Effector CD8-positive, alpha-beta T cell (primary cell): ENCODE data around the gene USP5.
A peak's percentile ranks its signal among the peaks of the same experiment; 100 is the strongest.
"Not testable (repeated sequence)": the region's sequence is repeated elsewhere in the genome, so short reads cannot be mapped to it uniquely, and the experiment has no call there.

Experiments used
- DNase-seq: peaks from one replicate; lab custom pipeline; 2025; lab: John Stamatoyannopoulos, UW

USP5 gene

DNA sequence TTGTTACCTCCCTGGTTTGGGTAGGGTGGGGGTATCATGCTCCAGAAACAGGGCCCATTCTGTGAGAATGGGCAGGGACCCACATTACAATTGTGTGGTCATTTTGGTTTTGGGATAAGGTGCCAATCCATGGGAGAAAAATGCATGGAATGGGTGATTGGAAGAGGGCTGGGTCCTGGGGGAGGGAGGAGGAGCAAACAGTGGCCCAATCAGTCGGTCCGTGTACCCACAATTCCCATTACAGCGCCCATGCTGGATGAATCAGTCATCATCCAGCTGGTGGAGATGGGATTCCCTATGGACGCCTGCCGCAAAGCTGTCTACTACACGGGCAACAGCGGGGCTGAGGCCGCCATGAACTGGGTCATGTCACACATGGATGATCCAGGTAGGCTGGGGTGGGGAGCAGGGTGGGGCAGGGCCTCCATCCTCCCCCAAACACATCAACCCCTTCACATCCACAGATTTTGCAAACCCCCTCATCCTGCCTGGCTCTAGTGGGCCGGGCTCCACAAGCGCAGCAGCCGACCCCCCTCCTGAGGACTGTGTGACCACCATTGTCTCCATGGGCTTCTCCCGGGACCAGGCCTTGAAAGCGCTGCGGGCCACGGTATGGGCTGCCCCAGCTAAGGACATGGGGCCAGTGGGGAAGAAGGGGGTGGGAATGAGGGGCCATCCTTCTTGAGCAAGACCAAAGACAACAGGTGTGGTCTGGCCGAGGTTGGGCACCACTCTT lies 11.8 kb downstream of the USP5 start:
- no peak for DNase-seq

GRCh38 chr12:6865307-6865706 lies 13.4 kb downstream of the USP5 start:
- DNase-seq = not testable (repeated sequence)

- DNase-seq = no peak
Observed at GRCh38 chr12:6866163-6866919, 14.4 kb downstream of the USP5 start.

- no peak for DNase-seq
Observed at GRCh38 chr12:6866920-6867412, 15.0 kb downstream of the USP5 start.

DNA sequence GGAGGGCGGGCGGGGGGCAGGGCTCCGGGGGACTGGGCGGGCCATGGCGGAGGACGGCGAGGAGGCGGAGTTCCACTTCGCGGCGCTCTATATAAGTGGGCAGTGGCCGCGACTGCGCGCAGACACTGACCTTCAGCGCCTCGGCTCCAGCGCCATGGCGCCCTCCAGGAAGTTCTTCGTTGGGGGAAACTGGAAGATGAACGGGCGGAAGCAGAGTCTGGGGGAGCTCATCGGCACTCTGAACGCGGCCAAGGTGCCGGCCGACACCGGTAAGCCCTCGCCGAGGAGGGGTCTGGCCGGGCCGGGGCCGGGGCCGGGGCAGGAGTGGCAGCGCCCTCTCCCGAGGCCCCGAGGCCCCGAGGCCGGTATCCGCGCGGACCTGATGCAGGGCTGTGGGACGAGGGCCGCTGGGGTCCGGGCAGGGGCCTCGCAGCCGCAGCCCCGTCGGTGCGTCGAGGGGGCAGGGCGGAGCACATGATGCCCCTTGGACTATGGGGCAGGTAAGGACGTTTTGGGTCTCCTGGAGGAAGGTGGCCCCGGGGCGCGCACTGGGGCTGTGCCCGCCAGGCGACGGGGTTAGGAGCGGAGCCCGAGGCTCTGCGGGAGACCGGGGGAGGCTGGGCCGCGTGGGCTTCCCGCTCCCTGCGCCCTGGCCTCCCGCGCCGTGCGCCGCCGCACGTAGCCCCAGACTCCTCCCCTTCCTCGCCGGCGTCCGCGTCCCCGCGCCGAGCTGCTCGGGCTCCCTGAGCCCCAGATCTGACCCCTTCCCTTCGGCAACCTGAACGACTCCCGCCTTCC lies 15.7 kb downstream of the USP5 start, which contains the start of gene TPI1:
Gene TPI1 (plus strand): TSS at position 119 of the 798 bp plus-strand sequence. CDS start 36 bp downstream, at position 155.
- DNase-seq = peak; percentile 69

- no peak for DNase-seq
Observed at GRCh38 chr12:6868211-6869048, 16.5 kb downstream of the USP5 start.

GRCh38 chr12:6869049-6870021 lies 17.4 kb downstream of the USP5 start:
- DNase-seq = peak; percentile 74

GRCh38 chr12:6870304-6870703 lies 18.4 kb downstream of the USP5 start:
- DNase-seq = not testable (repeated sequence)

DNA sequence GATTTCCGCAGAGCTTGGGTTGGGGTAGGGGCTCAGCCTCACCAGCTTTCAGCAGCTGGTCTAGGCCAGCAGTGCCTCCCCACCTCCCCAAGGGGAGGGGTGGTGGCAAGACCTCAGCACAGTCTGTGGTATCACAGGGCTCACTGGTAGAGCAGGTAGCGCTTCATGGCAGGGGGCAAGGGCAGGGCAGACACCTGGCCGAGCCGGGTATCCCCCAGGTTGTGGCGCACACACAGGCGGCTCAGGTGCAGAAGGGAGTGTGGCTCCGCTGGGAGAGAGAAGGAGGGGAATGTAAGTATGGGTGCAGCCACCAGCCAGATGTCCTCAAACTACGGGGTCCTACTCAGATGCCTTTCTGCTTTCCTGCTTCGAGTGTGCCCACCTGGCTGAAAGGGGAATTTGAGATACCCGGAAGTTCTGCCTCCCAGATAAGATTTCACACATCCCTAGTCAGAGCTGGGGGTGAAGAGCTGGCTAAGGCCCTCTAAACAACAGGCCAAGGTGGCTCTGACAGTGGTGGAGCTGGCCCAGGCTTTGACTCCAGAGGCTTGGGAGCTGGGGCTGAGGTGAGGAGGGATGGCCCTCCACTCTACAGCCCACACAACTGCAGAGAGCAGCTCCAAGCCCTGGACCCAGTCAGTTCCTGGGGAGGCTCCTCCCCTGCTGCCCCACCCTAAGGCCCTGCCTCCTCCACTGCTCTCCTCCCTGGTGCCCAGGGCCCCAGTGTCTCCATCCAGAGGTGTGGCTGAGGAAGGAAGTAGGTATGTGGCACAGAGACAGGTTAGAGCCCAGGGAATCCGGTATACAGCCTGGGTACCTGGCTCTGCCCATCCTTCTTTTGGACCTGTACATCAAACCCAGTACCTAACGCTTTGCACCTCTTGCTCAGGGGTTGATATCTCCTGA lies 19.4 kb downstream of the USP5 start:
- DNase-seq = no peak

GRCh38 chr12:6872073-6873048 lies 20.4 kb downstream of the USP5 start:
- peak; percentile 73 for DNase-seq

DNA sequence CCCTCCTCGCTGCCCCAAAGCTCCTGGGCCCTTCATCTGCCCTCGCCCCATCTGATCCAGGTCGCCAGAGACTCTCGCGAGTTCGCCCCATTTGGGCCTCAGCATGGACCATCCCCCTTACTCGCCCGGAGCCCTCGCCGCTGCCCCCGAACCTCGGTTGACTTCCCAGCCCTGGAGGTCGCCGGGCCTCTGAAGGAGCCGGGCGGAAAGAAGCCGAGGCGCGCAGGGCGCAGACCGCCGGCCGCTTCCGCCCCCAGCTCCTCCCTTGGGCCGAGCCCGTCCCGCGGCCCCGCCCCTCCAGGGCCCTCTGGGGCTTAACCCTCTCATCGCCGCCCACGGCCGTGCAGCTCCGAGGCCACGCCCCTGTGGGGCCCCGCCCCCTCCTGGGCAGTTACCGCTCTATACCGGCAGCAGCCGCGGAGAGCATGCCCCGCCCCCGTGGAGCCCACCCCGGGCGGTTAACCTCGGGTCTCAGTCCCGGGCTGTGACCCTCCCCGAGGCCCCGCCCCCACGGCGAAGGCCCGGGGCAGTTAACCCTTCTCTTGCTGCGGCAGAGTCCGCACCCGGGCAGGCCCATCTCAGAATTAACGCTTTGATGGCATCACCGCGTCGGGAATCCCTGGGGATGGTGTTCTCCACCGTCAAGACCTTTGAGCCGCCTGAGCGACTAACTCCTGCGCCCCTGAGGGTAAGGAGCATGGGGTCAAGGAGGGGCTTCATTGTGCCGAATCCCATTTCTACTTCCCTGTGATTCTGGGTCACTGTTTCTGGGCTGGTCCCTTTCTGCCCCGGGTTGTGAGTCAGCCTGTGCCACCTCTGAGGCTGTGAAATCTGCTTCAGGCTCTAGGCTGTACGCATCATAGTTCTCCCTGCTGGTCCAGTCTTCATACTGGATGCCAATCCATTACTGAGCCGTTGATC lies 21.4 kb downstream of the USP5 start, which contains the start of gene SPSB2:
Gene SPSB2 (minus strand): TSS at position 210 of the 921 bp plus-strand sequence. CDS start 402 bp downstream, outside the sequence.
- DNase-seq = peak; percentile 96

DNA sequence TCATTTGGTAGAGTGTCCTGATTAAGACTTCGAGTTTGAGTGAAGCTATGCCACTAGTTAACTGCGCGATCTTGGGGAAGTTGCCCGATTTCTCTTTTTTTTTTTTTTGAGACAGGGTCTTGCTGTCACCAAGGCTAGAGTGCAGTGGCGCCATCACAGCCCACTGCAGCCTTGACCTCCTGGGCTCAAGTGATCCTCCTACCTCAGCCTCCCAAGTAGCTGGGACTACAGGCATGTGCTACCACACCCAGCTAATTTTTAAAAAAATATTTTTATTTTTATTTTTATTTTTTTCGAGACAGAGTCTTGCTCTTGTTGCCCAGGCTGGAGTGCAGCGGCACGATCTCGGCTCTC lies 22.0 kb downstream of the USP5 start:
- DNase-seq = not testable (repeated sequence)

- DNase-seq = not testable (repeated sequence)
Observed at GRCh38 chr12:6879824-6880223, 27.9 kb downstream of the USP5 start.

- no peak for DNase-seq
Observed at GRCh38 chr12:6883252-6883651, 31.3 kb downstream of the USP5 start.

GRCh38 chr12:6883683-6884082 lies 31.7 kb downstream of the USP5 start:
- no peak for DNase-seq

- no peak for DNase-seq
Observed at GRCh38 chr12:6884539-6884938, 32.6 kb downstream of the USP5 start.
